ENCODE results near the gene TPRG1L. TPM values are rescaled to one million over a fixed set of nuclear protein-coding genes. Genes with fewer than 3 reads are reported as not detected.
A peak's percentile ranks its signal among the peaks of the same experiment; 100 is the strongest.

Gene TPRG1L
- total RNA-seq, 1 experiment from 2014 or later: 21.9 TPM

GRCh38 chr1:3614755-3615742 lies 9.8 kb upstream of the TPRG1L start:
- BruUV-seq (replicated peaks): no TSS peak
- CTCF ChIA-PET: interaction anchor here (0.6 to 2.2 kb wide), 27 partner anchors 15 to 807 kb away, joined by 3 to 25 read pairs (median 4); no protein-coding TSS in a partner anchor

DNA sequence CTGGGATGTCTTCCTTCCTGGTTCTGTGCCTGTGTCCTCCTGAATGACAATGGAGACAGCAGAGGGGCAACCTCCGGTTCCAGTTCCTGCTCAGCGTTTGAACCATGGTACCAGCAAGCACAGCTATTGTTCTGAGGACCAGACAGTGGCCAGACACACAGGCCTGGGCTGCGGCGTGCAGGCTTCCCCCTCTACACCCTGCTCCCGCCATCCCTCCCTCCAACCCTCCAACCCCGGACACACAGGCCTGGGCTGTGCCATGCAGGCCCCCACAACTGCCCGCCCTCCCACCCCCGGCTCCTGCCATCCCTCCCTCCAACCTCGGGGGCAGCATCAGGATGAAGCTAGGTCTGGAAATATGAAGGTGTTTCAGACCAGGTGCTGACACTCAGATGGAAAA lies 8.0 kb upstream of the TPRG1L start:
- Mint-ChIP-seq H3K27me3 (ENCODE audit: insufficient read depth, unreplicated experiment) (no peaks in the 10 kb centered on the region), H3K9me3 (ENCODE audit: unreplicated experiment) (no peaks in the 10 kb centered on the region), H3K4me3 (ENCODE audit: unreplicated experiment) (no peak overlapping the region), H3K4me1 (ENCODE audit: insufficient read depth, unreplicated experiment) (peaks cover 17% of the 10 kb centered on the region), H3K36me3 (ENCODE audit: insufficient read depth, unreplicated experiment) (no peaks in the 10 kb centered on the region), H3K27ac (ENCODE audit: low read depth, unreplicated experiment) (no peak overlapping the region)
- intact Hi-C loops (cut with micrococcal nuclease): no loop called here
- no peak for DNase-seq (ENCODE audit: unreplicated experiment)
- TF ChIP-seq, protein P1, sequence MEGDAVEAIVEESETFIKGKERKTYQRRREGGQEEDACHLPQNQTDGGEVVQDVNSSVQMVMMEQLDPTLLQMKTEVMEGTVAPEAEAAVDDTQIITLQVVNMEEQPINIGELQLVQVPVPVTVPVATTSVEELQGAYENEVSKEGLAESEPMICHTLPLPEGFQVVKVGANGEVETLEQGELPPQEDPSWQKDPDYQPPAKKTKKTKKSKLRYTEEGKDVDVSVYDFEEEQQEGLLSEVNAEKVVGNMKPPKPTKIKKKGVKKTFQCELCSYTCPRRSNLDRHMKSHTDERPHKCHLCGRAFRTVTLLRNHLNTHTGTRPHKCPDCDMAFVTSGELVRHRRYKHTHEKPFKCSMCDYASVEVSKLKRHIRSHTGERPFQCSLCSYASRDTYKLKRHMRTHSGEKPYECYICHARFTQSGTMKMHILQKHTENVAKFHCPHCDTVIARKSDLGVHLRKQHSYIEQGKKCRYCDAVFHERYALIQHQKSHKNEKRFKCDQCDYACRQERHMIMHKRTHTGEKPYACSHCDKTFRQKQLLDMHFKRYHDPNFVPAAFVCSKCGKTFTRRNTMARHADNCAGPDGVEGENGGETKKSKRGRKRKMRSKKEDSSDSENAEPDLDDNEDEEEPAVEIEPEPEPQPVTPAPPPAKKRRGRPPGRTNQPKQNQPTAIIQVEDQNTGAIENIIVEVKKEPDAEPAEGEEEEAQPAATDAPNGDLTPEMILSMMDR (IDR thresholded peaks at IDR 0.05; ENCODE audit: unreplicated experiment): no peak
- BruUV-seq (replicated peaks): no TSS peak
- ChIA-PET CTCF (interaction anchor here (0.6 to 1.3 kb wide), 7 partner anchors 40 to 1597 kb away, joined by 3 to 12 read pairs (median 5); no protein-coding TSS in a partner anchor), POLR2A (no interaction called here)

More at GRCh38 chr1:3614755-3615742, 9.8 kb upstream of the TPRG1L start:
- intact Hi-C loops (cut with micrococcal nuclease): loop anchor here (1.0 kb wide), 2 partner anchors 50 to 124 kb away; no protein-coding TSS in a partner anchor
- Mint-ChIP-seq H3K36me3 (ENCODE audit: insufficient read depth, unreplicated experiment) (no peaks in the 10 kb centered on the region), H3K9me3 (ENCODE audit: unreplicated experiment) (no peaks in the 10 kb centered on the region), H3K4me1 (ENCODE audit: insufficient read depth, unreplicated experiment) (peaks cover 11% of the 10 kb centered on the region), H3K27ac (ENCODE audit: low read depth, unreplicated experiment) (no peak overlapping the region), H3K4me3 (ENCODE audit: unreplicated experiment) (no peak overlapping the region), H3K27me3 (ENCODE audit: insufficient read depth, unreplicated experiment) (no peaks in the 10 kb centered on the region)
- TF ChIP-seq, protein P1 (IDR thresholded peaks at IDR 0.05; ENCODE audit: unreplicated experiment): peak; percentile 79
- POLR2A ChIA-PET: no interaction called here
- peak; percentile 39 for DNase-seq (ENCODE audit: unreplicated experiment)

DNA sequence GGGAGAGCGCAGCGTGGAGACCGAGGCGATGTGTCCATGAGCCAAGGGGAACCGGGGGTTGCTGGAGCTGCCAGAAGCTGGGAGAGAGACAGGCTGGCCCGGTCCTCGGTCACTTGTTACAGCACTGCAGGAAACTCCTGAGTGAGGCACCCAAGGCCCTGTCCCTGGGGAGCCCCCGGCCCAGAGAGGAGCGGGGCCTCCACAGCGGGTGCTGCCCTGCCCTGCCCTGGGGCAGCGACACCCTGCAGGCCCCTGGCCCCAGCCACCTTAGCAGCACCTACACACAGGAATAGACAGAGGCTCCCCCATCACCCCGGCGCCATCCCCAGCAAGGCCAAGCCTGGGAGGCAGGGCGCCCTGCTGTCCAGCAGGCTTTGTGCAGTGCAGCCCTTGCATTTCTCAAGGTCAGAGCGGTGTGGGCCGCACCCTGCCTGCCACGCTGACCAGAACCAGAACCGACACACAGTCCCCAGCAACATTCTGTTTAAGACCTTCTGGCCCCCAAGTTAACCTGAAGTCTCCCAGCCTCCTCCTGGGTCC lies 6.9 kb upstream of the TPRG1L start:
- Mint-ChIP-seq H3K4me1 (ENCODE audit: insufficient read depth, unreplicated experiment) (peaks cover 23% of the 10 kb centered on the region), H3K27ac (ENCODE audit: low read depth, unreplicated experiment) (no peak overlapping the region), H3K27me3 (ENCODE audit: insufficient read depth, unreplicated experiment) (no peaks in the 10 kb centered on the region), H3K36me3 (ENCODE audit: insufficient read depth, unreplicated experiment) (no peaks in the 10 kb centered on the region), H3K9me3 (ENCODE audit: unreplicated experiment) (no peaks in the 10 kb centered on the region), H3K4me3 (ENCODE audit: unreplicated experiment) (no peak overlapping the region)
- TF ChIP-seq, protein P1 (IDR thresholded peaks at IDR 0.05; ENCODE audit: unreplicated experiment): no peak
- BruUV-seq (replicated peaks): no TSS peak
- ChIA-PET CTCF (interaction anchor here (0.7 to 6.7 kb wide), 9 partner anchors 41 to 133 kb away, joined by 3 to 69 read pairs (median 12); no protein-coding TSS in a partner anchor), POLR2A (no interaction called here)
- DNase-seq (ENCODE audit: unreplicated experiment): no peak
- intact Hi-C loops (cut with micrococcal nuclease): no loop called here

GRCh38 chr1:3618531-3618880 lies 6.3 kb upstream of the TPRG1L start:
- no peak overlapping the region for H3K4me3 Mint-ChIP-seq (ENCODE audit: unreplicated experiment)
- intact Hi-C loops (cut with micrococcal nuclease): no loop called here
- ChIA-PET CTCF (interaction anchor here (0.6 to 6.7 kb wide), 23 partner anchors 10 to 176 kb away, joined by 3 to 84 read pairs (median 6); no protein-coding TSS in a partner anchor), POLR2A (interaction anchor here (0.7 to 1.6 kb wide), 6 partner anchors 52 to 200 kb away, joined by 3 to 6 read pairs (median 4); no protein-coding TSS in a partner anchor)
- TF ChIP-seq, protein P1 (IDR thresholded peaks at IDR 0.05; ENCODE audit: unreplicated experiment): no peak
- H3K4me1 Mint-ChIP-seq (ENCODE audit: insufficient read depth, unreplicated experiment): peaks cover 24% of the 10 kb centered on the region
- no peak overlapping the region for H3K27ac Mint-ChIP-seq (ENCODE audit: low read depth, unreplicated experiment)
- H3K27me3 Mint-ChIP-seq (ENCODE audit: insufficient read depth, unreplicated experiment): no peaks in the 10 kb centered on the region
- no peaks in the 10 kb centered on the region for H3K36me3 Mint-ChIP-seq (ENCODE audit: insufficient read depth, unreplicated experiment)
- DNase-seq (ENCODE audit: unreplicated experiment): no peak
- H3K9me3 Mint-ChIP-seq (ENCODE audit: unreplicated experiment): no peaks in the 10 kb centered on the region
- no TSS peak for BruUV-seq (replicated peaks)

All from MCF 10A (cell line).